Kasumi-1 (cell line): ENCODE data around the gene TMEM185B.
"Not testable (repeated sequence)": the region's sequence is repeated elsewhere in the genome, so short reads cannot be mapped to it uniquely, and the experiment has no call there.

ENCODE experiments used
- DNase-seq, 2 experiments: peaks; one replicate each; lab custom pipeline; 2025; lab: John Stamatoyannopoulos, UW

TMEM185B gene

GRCh38 chr2:120206022-120206581 is 17.1 kb downstream of the TMEM185B start:
- DNase-seq = no peak

GRCh38 chr2:120204945-120205670 is 18.1 kb downstream of the TMEM185B start:
- no peak for DNase-seq

- no peak for DNase-seq
These were observed 18.8 kb downstream of the TMEM185B start for GRCh38 chr2:120204417-120204816.

- DNase-seq = no peak
These were observed 19.2 kb downstream of the TMEM185B start for GRCh38 chr2:120204022-120204405.

GRCh38 chr2:120203251-120204021 is 19.8 kb downstream of the TMEM185B start:
- peak in 1 of 2 experiments; percentile 4 for DNase-seq

GRCh38 chr2:120199817-120200459 is 23.3 kb downstream of the TMEM185B start:
- DNase-seq = not testable (repeated sequence)

- DNase-seq = no peak
These were observed 27.6 kb downstream of the TMEM185B start for GRCh38 chr2:120195553-120195952.

- no peak for DNase-seq
These were observed 30.9 kb downstream of the TMEM185B start for GRCh38 chr2:120192280-120192679.

GRCh38 chr2:120189189-120189588 is 34.0 kb downstream of the TMEM185B start:
- DNase-seq = no peak

- DNase-seq = peak in 1 of 2 experiments; percentile 11
These were observed 41.1 kb downstream of the TMEM185B start for GRCh38 chr2:120182019-120182560.

GRCh38 chr2:120180066-120180465 is 43.1 kb downstream of the TMEM185B start:
- no peak for DNase-seq

- DNase-seq = no peak
These were observed 43.8 kb downstream of the TMEM185B start for GRCh38 chr2:120179396-120179795.

GRCh38 chr2:120177973-120178372 is 45.2 kb downstream of the TMEM185B start:
- peak in 1 of 2 experiments; percentile 6 for DNase-seq

- peak; percentile 84 to 85 for DNase-seq
These were observed 46.1 kb downstream of the TMEM185B start for GRCh38 chr2:120177001-120177621.

- no peak for DNase-seq
These were observed 46.7 kb downstream of the TMEM185B start for GRCh38 chr2:120176526-120176925.

- peak; percentile 73 to 80 for DNase-seq
These were observed 48.1 kb downstream of the TMEM185B start for GRCh38 chr2:120174963-120175581.
